ENCODE data around the gene SUCLG1. TPM values are rescaled to one million over a fixed set of nuclear protein-coding genes. Genes with fewer than 3 reads are reported as not detected.

SUCLG1 gene
- total and polyA plus RNA-seq, 3 donors from 2014 or later: 48.0 to 80.4 (median 50.6) TPM

DNA sequence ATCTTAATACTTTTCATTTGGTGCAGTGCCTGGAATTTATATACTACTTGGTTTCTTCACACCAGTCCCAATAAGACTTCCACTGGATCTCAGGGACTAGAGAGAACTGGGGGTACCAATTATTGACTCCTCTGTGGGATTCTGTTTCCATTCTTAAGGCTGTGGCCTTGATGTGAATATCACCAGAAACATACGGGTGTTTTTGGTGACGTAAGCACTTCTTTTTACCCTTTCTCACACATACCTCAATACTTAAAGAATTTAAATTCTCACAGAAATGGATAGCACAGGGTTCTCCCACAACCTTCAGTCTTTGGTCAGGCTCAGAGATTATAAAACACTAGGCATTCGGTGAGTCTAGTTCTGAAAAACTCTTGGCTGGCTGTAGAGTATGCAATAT is 84.1 kb downstream of the SUCLG1 start:
- DNase-seq: no peak
- TF ChIP-seq, protein P1, sequence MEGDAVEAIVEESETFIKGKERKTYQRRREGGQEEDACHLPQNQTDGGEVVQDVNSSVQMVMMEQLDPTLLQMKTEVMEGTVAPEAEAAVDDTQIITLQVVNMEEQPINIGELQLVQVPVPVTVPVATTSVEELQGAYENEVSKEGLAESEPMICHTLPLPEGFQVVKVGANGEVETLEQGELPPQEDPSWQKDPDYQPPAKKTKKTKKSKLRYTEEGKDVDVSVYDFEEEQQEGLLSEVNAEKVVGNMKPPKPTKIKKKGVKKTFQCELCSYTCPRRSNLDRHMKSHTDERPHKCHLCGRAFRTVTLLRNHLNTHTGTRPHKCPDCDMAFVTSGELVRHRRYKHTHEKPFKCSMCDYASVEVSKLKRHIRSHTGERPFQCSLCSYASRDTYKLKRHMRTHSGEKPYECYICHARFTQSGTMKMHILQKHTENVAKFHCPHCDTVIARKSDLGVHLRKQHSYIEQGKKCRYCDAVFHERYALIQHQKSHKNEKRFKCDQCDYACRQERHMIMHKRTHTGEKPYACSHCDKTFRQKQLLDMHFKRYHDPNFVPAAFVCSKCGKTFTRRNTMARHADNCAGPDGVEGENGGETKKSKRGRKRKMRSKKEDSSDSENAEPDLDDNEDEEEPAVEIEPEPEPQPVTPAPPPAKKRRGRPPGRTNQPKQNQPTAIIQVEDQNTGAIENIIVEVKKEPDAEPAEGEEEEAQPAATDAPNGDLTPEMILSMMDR (IDR thresholded peaks at IDR 0.05): no peak
- no peak for TF ChIP-seq POLR2A (IDR thresholded peaks at IDR 0.05)
- intact Hi-C loops (cut with DNase I; ENCODE audit: low total_unique reads): no loop called here
- 90 to 97% methylated on average over 3 of the region's 3 CpGs for WGBS, 2 donors
- no peaks in the 10 kb centered on the region for H3K27me3 ChIP-seq
- H3K4me3 ChIP-seq: no peak overlapping the region
- no peaks in the 10 kb centered on the region for H3K36me3 ChIP-seq (ENCODE audit: low read depth, missing control alignments)
- H3K27ac ChIP-seq: no peak overlapping the region
- H3K4me1 ChIP-seq: no peaks in the 10 kb centered on the region
- no peaks in the 10 kb centered on the region for H3K9me3 ChIP-seq

DNA sequence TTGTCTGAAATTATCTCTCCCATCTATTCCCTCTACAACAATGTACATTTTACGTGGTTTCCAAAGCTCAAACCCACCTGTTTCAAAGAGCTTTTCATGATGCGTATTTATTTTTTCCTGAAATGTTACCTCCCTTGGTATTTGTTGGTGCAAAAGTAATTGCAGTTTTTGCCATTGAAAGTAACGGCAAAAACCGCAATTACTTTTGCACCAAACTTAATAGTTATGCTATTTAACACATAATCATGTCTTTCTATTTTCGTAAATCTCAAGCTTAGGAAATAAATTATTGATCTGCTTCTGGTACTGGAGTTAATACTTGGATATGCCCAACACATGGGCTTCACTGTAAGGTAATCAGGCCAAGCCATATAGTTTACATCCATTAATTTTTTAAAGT is 85.2 kb downstream of the SUCLG1 start:
- intact Hi-C loops (cut with DNase I; ENCODE audit: low total_unique reads): no loop called here
- Histone ChIP-seq H3K27ac (no peak overlapping the region), H3K27me3 (no peaks in the 10 kb centered on the region), H3K36me3 (ENCODE audit: low read depth, missing control alignments) (no peaks in the 10 kb centered on the region), H3K4me3 (no peak overlapping the region), H3K9me3 (no peaks in the 10 kb centered on the region), H3K4me1 (no peaks in the 10 kb centered on the region)
- DNase-seq: no peak
- no peak for TF ChIP-seq POLR2A (IDR thresholded peaks at IDR 0.05)
- TF ChIP-seq, protein P1 (IDR thresholded peaks at IDR 0.05): no peak
- 90 to 91% methylated on average over 5 of the region's 5 CpGs for WGBS, 2 donors

Other genes starting within 250 kb of the SUCLG1 start
- 10 to 100 TPM in 1 of 2 donors, 1 to 10 TPM in 1; 7.1 to 11.8 TPM for gene DNAH6, start 57.2 kb upstream of the SUCLG1 start, total RNA-seq
- gene DNAH6, start 57.2 kb upstream of the SUCLG1 start, polyA plus RNA-seq (ENCODE audit: insufficient read depth, low read depth, low replicate concordance): 18.4 TPM

All from testis (tissue), 3 donors.